Daoy (cell line): ENCODE results near the gene CDKAL1. TPM values are rescaled to one million over a fixed set of nuclear protein-coding genes. Genes with fewer than 3 reads are reported as not detected.
"Not testable (repeated sequence)": the region's sequence is repeated elsewhere in the genome, so short reads cannot be mapped to it uniquely, and the experiment has no call there.

Experiments used
- DNase-seq: peaks from one replicate; pipeline ENCODE4 v3.0.0-alpha.2; 2015; ENCODE audit warnings: low read depth
- total RNA-seq: library from RNA; depleted of rRNA; stranded (reverse); fragments of >200 nt; shearing (Covaris generic); gene quantifications from 2 replicates; pipeline ENCODE4 v1.2.3, GENCODE V29; 2014

The CDKAL1 gene
- total RNA-seq, 1 experiment from 2014 or later, result 34.0 TPM

- DNase-seq, result no peak
Observed at GRCh38 chr6:20744911-20745557, 210.8 kb downstream of the CDKAL1 start.

GRCh38 chr6:20746024-20746423 lies 211.8 kb downstream of the CDKAL1 start:
- no peak for DNase-seq

- DNase-seq, result no peak
Observed at GRCh38 chr6:20746805-20747558, 212.7 kb downstream of the CDKAL1 start.

- DNase-seq, result no peak
Observed at GRCh38 chr6:20747991-20748390, 213.7 kb downstream of the CDKAL1 start.

GRCh38 chr6:20751293-20751935 lies 217.2 kb downstream of the CDKAL1 start:
- DNase-seq, result no peak

- no peak for DNase-seq
Observed at GRCh38 chr6:20755631-20756030, 221.4 kb downstream of the CDKAL1 start.

GRCh38 chr6:20756584-20757147 lies 222.4 kb downstream of the CDKAL1 start:
- DNase-seq, result not testable (repeated sequence)

- DNase-seq, result peak; percentile 43
Observed at GRCh38 chr6:20757761-20758160, 223.5 kb downstream of the CDKAL1 start.

- no peak for DNase-seq
Observed at GRCh38 chr6:20763296-20763695, 229.0 kb downstream of the CDKAL1 start.

- no peak for DNase-seq
Observed at GRCh38 chr6:20769631-20770030, 235.4 kb downstream of the CDKAL1 start.

- DNase-seq, result no peak
Observed at GRCh38 chr6:20770773-20771172, 236.5 kb downstream of the CDKAL1 start.

- DNase-seq, result no peak
Observed at GRCh38 chr6:20771409-20771808, 237.2 kb downstream of the CDKAL1 start.

GRCh38 chr6:20773822-20774221 lies 239.6 kb downstream of the CDKAL1 start:
- no peak for DNase-seq

- no peak for DNase-seq
Observed at GRCh38 chr6:20775981-20776380, 241.7 kb downstream of the CDKAL1 start.

- DNase-seq, result no peak
Observed at GRCh38 chr6:20777801-20778200, 243.5 kb downstream of the CDKAL1 start.

- no peak for DNase-seq
Observed at GRCh38 chr6:20778459-20778858, 244.2 kb downstream of the CDKAL1 start.

- no peak for DNase-seq
Observed at GRCh38 chr6:20778912-20779311, 244.7 kb downstream of the CDKAL1 start.

GRCh38 chr6:20789162-20789561 lies 254.9 kb downstream of the CDKAL1 start:
- no peak for DNase-seq

GRCh38 chr6:20790032-20790791 lies 256.0 kb downstream of the CDKAL1 start:
- peak; percentile 7 for DNase-seq

- DNase-seq, result no peak
Observed at GRCh38 chr6:20791074-20791473, 256.8 kb downstream of the CDKAL1 start.

- DNase-seq, result no peak
Observed at GRCh38 chr6:20791944-20792343, 257.7 kb downstream of the CDKAL1 start.

- no peak for DNase-seq
Observed at GRCh38 chr6:20793174-20793573, 258.9 kb downstream of the CDKAL1 start.
